Activated CD4-positive, alpha-beta T cell treated with anti-CD3 and anti-CD28 coated beads, Interleukin-2, amount 50 U/mL, for 4 hours (primary cell): ENCODE measurements around the gene FGF14.
"Not testable (repeated sequence)": the region's sequence is repeated elsewhere in the genome, so short reads cannot be mapped to it uniquely, and the experiment has no call there.

Source experiments
- DNase-seq, 2 experiments: peaks; one replicate each; pipeline ENCODE4 v3.0.0-alpha.2; 2020

FGF14 gene

GRCh38 chr13:102187313-102187712, 214.5 kb downstream of the FGF14 start:
- DNase-seq = no peak

- DNase-seq = no peak
These were observed 216.4 kb downstream of the FGF14 start for GRCh38 chr13:102185375-102185984.

GRCh38 chr13:102183509-102184182, 218.2 kb downstream of the FGF14 start:
- DNase-seq = no peak

- no peak for DNase-seq
These were observed 219.7 kb downstream of the FGF14 start for GRCh38 chr13:102182170-102182569.

GRCh38 chr13:102177431-102177830, 224.4 kb downstream of the FGF14 start:
- DNase-seq = no peak

DNA sequence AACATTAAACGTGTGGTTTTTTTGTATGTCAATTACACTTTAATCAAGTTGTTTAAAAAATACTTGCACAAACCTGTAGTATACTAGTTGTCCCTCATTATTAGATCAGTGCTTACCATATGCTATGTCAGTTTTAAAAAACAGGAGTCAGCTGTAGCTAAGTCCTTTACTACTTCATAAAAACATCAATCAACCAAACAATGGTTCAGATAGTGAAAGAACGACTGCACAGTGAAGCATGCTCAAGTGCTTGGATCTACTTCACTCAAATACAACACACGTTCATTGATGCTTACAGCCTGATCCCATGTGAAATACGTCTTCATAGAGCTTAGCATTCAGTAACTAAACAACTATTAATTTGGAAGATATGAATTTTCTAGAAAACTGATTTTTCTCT, 225.0 kb downstream of the FGF14 start:
- no peak for DNase-seq

DNA sequence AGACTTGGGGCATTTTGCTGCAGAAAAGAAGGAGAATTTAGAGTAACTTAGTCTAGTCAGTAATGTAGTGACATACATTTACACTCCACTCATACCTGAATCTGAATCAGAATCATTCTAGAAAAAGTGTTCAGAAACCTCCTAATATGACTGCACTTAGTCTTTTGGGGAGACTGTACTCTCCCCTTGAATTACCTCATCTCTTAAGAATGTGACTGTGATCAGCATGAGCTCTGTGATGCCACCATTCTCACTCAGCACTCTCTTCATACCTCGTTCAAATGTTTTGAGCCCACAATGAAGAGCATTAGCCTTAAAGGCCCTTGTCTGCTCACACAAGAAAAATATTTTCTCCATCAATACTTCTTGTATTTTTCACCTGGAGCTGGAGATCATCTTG, 229.4 kb downstream of the FGF14 start:
- no peak for DNase-seq

DNA sequence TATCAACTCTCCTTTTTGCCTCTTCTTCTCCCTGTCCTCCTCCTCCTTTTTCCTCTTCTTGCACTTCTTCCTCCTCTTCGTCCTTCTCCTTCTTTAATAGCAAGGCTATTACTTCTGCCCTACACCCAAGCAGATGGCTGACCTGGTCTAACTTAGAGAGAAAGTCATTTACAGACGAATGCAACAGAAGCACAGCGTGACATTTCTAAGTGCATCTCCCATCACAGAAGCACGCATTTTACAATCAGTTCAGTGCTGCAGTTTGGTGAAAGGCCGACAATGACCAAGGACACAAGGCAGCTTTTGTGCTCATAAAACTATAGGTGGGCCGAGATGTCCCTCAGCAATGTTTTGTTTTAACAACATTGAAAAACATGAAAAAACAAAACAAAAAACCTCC, 231.5 kb downstream of the FGF14 start:
- no peak for DNase-seq

GRCh38 chr13:102169471-102170015, 232.3 kb downstream of the FGF14 start:
- DNase-seq = no peak

DNA sequence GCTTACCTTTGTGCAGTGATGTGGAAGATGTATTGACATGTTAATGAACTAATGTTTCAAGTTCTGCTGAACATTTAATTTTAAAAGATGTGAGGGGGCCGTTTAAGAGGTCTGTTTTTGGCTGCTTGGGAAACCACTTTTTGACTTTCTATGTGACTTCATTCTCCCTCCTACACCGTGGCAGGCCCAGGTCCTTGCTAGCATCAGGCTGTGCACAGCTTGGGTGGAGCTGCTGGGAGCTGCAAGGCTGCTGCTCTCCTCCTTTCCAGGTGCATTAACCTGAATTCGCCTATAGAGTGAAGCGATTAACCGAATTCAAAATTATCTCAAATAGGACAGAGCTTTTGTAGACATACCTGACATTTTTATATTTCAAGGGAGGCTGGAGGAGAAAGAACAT, 249.1 kb downstream of the FGF14 start:
- DNase-seq = no peak

GRCh38 chr13:102147353-102147752, 254.5 kb downstream of the FGF14 start:
- no peak for DNase-seq

GRCh38 chr13:102145750-102146149, 256.1 kb downstream of the FGF14 start:
- no peak for DNase-seq

DNA sequence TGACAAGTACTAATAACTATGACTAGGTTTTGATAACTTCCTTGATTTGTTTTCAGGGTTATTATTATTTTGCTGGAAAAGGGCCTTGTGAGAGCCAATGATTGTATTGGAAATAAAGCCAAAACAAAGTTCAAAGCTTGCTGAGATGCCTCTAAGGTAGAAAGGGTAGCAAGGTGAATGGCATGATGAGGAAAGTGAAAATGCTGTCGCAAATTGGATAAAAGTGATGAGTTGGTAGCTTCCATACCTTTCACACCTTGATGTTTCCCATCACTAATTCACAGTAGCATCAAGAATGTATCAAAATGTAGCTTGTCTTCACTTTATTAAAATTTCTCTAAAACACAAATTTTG, 259.4 kb downstream of the FGF14 start:
- DNase-seq = no peak

GRCh38 chr13:102141625-102142472, 260.0 kb downstream of the FGF14 start:
- no peak for DNase-seq

GRCh38 chr13:102139626-102140025, 262.2 kb downstream of the FGF14 start:
- no peak for DNase-seq

- no peak for DNase-seq
These were observed 263.1 kb downstream of the FGF14 start for GRCh38 chr13:102138635-102139190.

GRCh38 chr13:102137904-102138303, 263.9 kb downstream of the FGF14 start:
- DNase-seq = not testable (repeated sequence)

DNA sequence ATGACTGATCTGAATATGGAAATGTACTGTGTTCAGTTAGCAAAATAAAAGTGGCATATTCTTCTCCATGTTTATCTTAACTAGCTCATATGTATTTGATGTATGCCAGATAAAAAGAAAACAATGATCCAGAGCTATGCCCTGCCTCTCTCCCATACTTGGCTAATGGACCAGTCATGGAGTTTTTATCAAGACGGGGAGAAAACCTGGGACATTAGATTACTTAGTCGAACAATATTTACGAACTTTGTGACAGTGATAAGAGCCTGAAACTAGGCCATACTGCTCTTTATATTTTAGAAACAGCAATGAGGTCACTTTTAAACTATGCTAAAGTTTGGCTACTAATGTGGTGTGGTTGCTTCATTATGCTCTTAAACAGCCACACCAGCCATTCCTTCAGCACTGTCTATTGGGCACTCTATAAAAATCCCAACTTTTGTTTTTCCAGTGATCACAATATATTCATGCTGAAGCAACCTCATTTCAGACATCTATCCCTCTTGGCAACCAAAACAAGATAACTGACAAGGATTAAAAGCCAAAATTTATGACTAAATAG, 265.0 kb downstream of the FGF14 start:
- DNase-seq = no peak

DNA sequence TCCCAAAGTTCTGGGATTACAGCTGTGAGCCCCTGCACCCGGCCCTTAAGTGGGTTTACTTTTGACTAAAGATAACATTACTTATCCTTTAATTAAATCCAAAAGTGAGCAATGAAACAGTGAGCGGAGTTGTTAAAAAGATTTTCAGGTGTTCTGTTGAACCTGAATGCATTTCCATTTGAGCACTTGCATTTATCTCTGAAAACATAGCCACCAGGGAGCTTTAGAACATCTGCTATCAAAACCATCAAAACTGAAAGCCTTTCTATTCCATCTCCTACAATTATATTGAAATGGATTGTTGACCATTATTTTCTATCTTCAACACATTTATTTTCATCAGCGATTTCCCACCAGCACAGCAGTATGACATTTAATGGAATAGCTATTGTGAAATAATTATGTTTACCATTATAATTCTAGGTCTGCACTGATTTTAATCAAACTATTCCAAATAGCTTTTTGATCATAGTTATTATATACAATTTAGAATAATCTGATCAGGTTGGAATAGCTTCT, 269.0 kb downstream of the FGF14 start:
- no peak for DNase-seq

DNA sequence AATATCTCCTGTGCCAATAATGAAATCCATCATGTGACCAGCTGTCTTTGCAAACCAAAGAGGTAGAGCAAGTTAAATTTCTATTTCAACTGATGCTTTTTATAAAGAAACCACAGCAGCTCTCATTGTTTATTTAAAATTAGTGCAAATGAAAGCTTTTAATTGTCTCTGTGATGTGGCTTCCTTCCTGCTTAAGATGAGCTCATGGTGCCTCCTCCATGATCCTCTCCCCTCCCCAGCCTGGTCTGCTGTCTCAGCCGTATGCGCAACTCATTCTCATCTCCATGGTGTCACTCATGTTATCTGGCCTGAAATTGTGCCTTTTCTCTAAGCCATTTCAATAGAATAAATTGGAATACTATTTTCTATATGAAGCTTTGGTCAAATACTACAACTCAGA, 270.6 kb downstream of the FGF14 start:
- DNase-seq = no peak

GRCh38 chr13:102128216-102128810, 273.5 kb downstream of the FGF14 start:
- DNase-seq = no peak

DNA sequence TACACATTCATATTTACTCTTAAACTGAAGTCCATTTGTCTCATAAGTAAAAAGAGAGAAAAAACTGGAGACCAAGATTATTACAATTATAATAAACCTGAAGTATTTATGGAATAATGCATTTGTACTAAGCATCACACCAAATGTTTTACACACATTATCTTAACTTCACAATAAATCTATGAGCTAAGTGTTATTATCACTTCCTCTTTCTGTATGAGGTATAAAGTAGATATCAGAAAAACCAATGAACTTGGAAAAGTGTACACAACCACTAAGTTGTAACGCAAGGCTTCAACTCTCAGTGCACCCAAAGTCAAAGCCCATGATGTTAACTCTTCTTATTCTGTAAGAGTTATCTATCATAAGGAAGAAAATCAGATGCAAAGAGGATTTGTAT, 274.7 kb downstream of the FGF14 start:
- DNase-seq = no peak
